CD4-positive, alpha-beta T cell treated with Interleukin-4 for 4 hours (primary cell): ENCODE measurements around the gene DCLRE1B.
A peak's percentile ranks its signal among the peaks of the same experiment; 100 is the strongest.

Experiments used
- DNase-seq: peaks from one replicate; pipeline ENCODE4 v3.0.0-alpha.2; 2020

Gene DCLRE1B

GRCh38 chr1:113904674-113905434, at the start of gene DCLRE1B, which contains the start of gene AP4B1:
DCLRE1B (plus strand) TSS chr1:113905326; CDS start chr1:113905587, 261 bp downstream.
AP4B1 (minus strand) TSS chr1:113904799; CDS start chr1:113904717, 82 bp downstream.
- peak; percentile 99 for DNase-seq

- no peak for DNase-seq
Observed at GRCh38 chr1:113855630-113856400, 49.3 kb upstream of the DCLRE1B start.

- DNase-seq: no peak
Observed at GRCh38 chr1:113856401-113856790, 48.7 kb upstream of the DCLRE1B start.

- DNase-seq: no peak
Observed at GRCh38 chr1:113857776-113858175, 47.4 kb upstream of the DCLRE1B start.

GRCh38 chr1:113858418-113858817, 46.7 kb upstream of the DCLRE1B start:
- DNase-seq: no peak

GRCh38 chr1:113858982-113859381, 46.1 kb upstream of the DCLRE1B start:
- no peak for DNase-seq

GRCh38 chr1:113859478-113860175, 45.5 kb upstream of the DCLRE1B start:
- DNase-seq: no peak

- no peak for DNase-seq
Observed at GRCh38 chr1:113860891-113861290, 44.2 kb upstream of the DCLRE1B start.

GRCh38 chr1:113861641-113862040, 43.5 kb upstream of the DCLRE1B start:
- DNase-seq: no peak

- DNase-seq: peak; percentile 53
Observed at GRCh38 chr1:113868387-113869083, 36.6 kb upstream of the DCLRE1B start.

GRCh38 chr1:113870778-113871177, 34.3 kb upstream of the DCLRE1B start:
- DNase-seq: peak; percentile 37

GRCh38 chr1:113871597-113872113, 33.5 kb upstream of the DCLRE1B start, which contains the start of gene PTPN22:
PTPN22 (minus strand) TSS chr1:113871712.
- DNase-seq: peak; percentile 94

- DNase-seq: peak; percentile 36
Observed at GRCh38 chr1:113872219-113872935, 32.7 kb upstream of the DCLRE1B start.

GRCh38 chr1:113874012-113874879, 30.9 kb upstream of the DCLRE1B start:
- DNase-seq: peak; percentile 79

- DNase-seq: peak; percentile 33
Observed at GRCh38 chr1:113875714-113876113, 29.4 kb upstream of the DCLRE1B start.

- DNase-seq: no peak
Observed at GRCh38 chr1:113876176-113876575, 28.9 kb upstream of the DCLRE1B start.

GRCh38 chr1:113879739-113880038, 25.4 kb upstream of the DCLRE1B start:
- no peak for DNase-seq

- DNase-seq: no peak
Observed at GRCh38 chr1:113881661-113882060, 23.5 kb upstream of the DCLRE1B start.

- no peak for DNase-seq
Observed at GRCh38 chr1:113886417-113887401, 18.4 kb upstream of the DCLRE1B start.
